Activated B cell treated with CpG ODN at 0.5 μM for 24 hours (primary cell): ENCODE data around the gene TMC1. TPM values are rescaled to one million over a fixed set of nuclear protein-coding genes. Genes with fewer than 3 reads are reported as not detected.

Source experiments
- ATAC-seq: fragments of 200-7000 bp; cut with Tn5 transposase; one replicate; pipeline ENCODE4 v1.10.0; 2021; ENCODE audit warnings: low read depth, mild to moderate bottlenecking, moderate library complexity
- CTCF ChIA-PET: fragments of 350-600 bp; sonication (Branson Sonifier 250); formaldehyde crosslinking; loops from one replicate; lab custom pipeline; 2021; ENCODE audit warnings: antibody characterized with exemption; lab: Charles Lee
- POLR2A ChIA-PET: fragments of 350-600 bp; sonication (Branson Sonifier 250); formaldehyde crosslinking; loops from one replicate; lab custom pipeline; 2021; ENCODE audit warnings: antibody characterized with exemption; lab: Charles Lee
- DNase-seq: peaks from one replicate; pipeline ENCODE4 v3.0.0; 2022
- H3K27ac Mint-ChIP-seq: one replicate; pipeline ENCODE4 v1.8.0; 2020; ENCODE audit warnings: mixed read lengths
- H3K27me3 Mint-ChIP-seq: one replicate; pipeline ENCODE4 v1.8.0; 2021; ENCODE audit warnings: mixed read lengths
- H3K36me3 Mint-ChIP-seq: one replicate; pipeline ENCODE4 v1.8.0; 2021; ENCODE audit warnings: low read depth, mixed read lengths
- H3K4me1 Mint-ChIP-seq: one replicate; pipeline ENCODE4 v1.8.0; 2021; ENCODE audit warnings: mixed read lengths
- H3K4me3 Mint-ChIP-seq: one replicate; pipeline ENCODE4 v1.8.0; 2020; ENCODE audit warnings: mild to moderate bottlenecking, mixed read lengths
- H3K9me3 Mint-ChIP-seq: one replicate; pipeline ENCODE4 v1.8.0; 2020; ENCODE audit warnings: mixed read lengths
- CTCF ChIP-seq: fragments of 200-600 bp; IDR thresholded peaks from one replicate; pipeline ENCODE4 v1.8.0; 2022; ENCODE audit warnings: antibody characterized with exemption, mild to moderate bottlenecking
- intact Hi-C: fragments of 100-400 bp; cut with micrococcal nuclease; formaldehyde crosslinking; loops from one replicate; pipeline ENCODE4 v1.15.1; 2024
- total RNA-seq: library from RNA; stranded (reverse); gene quantifications from 2 replicates; pipeline ENCODE4 v1.2.3, GENCODE V29; 2022

Gene TMC1
- total RNA-seq, 1 donor from 2014 or later, result not detected

DNA sequence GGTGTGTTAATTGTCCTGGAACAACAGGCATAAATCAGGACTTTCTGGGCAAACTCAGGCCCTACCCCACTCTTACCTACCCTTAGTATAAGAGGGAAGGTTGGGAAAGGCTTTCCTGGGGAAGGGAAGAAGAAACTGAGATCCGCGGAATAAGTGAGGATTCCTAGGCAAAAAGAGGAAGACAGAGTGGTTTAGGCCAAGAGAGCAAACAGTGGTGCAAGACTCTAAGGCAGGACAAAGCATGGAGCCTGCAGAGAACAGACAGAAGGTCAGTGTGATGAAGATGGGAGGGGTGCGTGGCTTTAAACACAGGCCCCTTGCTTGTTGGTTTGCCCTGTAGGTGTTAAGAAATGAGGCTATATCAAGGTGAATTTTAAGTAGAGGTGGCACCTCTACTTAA is 69.4 kb downstream of the TMC1 start:
- H3K27ac Mint-ChIP-seq, result no peak overlapping the region
- DNase-seq (no peak), ATAC-seq (no peak)
- intact Hi-C loops, result loop anchor here (10.0 kb wide), 1 partner anchor 434 kb away; no protein-coding TSS in a partner anchor
- H3K27me3 Mint-ChIP-seq, result peaks cover 2% of the 10 kb centered on the region
- peaks cover 4% of the 10 kb centered on the region for H3K4me1 Mint-ChIP-seq
- no peak overlapping the region for H3K4me3 Mint-ChIP-seq
- no peaks in the 10 kb centered on the region for H3K9me3 Mint-ChIP-seq
- ChIA-PET POLR2A (no interaction called here), CTCF (interaction anchor here (0.8 to 7.5 kb wide), 4 partner anchors 297 to 317 kb away, joined by 3 to 120 read pairs (median 8); no protein-coding TSS in a partner anchor)
- no peaks in the 10 kb centered on the region for H3K36me3 Mint-ChIP-seq
- no peak for TF ChIP-seq CTCF

GRCh38 chr9:72592502-72593403 is 71.3 kb downstream of the TMC1 start:
- peaks cover 2% of the 10 kb centered on the region for H3K27me3 Mint-ChIP-seq
- intact Hi-C loops, result loop anchor here (1.0 to 10.0 kb wide), 7 partner anchors 148 to 592 kb away; partner anchors contain the start of gene ZFAND5
- no peaks in the 10 kb centered on the region for H3K9me3 Mint-ChIP-seq
- ChIA-PET POLR2A (interaction anchor here (0.6 kb wide), 1 partner anchor 304 kb away, joined by 3 read pairs; no protein-coding TSS in a partner anchor), CTCF (interaction anchor here (1.0 to 7.5 kb wide), 5 partner anchors 9 to 311 kb away, joined by 3 to 120 read pairs (median 5); no protein-coding TSS in a partner anchor)
- ATAC-seq (peak; percentile 68), DNase-seq (no peak)
- H3K4me1 Mint-ChIP-seq, result peaks cover 4% of the 10 kb centered on the region
- no peak overlapping the region for H3K4me3 Mint-ChIP-seq
- peak; percentile 41 for TF ChIP-seq CTCF
- H3K27ac Mint-ChIP-seq, result no peak overlapping the region
- no peaks in the 10 kb centered on the region for H3K36me3 Mint-ChIP-seq

DNA sequence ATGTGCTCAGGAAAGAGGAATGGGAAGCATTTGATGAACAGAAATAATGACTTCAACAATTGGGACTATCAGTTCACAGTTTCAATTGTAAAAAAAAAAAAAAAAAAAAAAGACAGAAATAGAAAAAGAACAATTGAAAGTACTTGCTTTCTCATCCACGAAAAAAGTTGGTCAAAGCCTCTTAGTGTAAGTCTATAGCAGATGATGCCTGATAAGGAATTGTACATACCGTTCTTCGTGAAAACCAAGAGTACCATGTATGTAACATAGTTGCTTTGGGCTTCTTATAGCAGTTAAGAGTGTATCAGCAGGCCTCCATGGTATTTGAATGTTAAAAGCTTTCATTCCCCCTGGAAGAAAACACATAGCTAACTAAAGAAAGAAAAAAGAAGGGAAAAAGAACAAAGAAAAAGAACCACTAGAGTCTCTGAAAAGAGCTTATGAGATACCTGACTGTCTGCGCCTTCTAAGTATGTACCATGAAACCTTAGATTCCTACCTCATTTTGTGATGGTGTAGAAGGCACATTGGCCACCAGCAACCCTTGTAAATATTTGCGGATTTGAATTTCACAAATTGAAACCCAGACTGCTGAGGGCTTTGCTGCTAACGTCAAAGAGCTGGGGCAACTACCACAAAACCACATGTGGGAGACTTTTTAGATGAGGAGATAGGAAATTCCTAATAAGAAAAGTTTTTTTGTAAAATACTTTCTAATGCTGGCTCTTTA is 75.2 kb downstream of the TMC1 start:
- peaks cover 4% of the 10 kb centered on the region for H3K4me1 Mint-ChIP-seq
- no peak overlapping the region for H3K27ac Mint-ChIP-seq
- ChIA-PET CTCF (interaction anchor here (1.2 to 1.9 kb wide), 3 partner anchors 305 to 318 kb away, joined by 3 to 7 read pairs (median 7); no protein-coding TSS in a partner anchor), POLR2A (no interaction called here)
- TF ChIP-seq CTCF, result no peak
- intact Hi-C loops, result loop anchor here (10.0 kb wide), 1 partner anchor 428 kb away; no protein-coding TSS in a partner anchor
- H3K36me3 Mint-ChIP-seq, result no peaks in the 10 kb centered on the region
- no peak overlapping the region for H3K4me3 Mint-ChIP-seq
- ATAC-seq (no peak), DNase-seq (no peak)
- H3K9me3 Mint-ChIP-seq, result no peaks in the 10 kb centered on the region
- peaks cover 2% of the 10 kb centered on the region for H3K27me3 Mint-ChIP-seq

DNA sequence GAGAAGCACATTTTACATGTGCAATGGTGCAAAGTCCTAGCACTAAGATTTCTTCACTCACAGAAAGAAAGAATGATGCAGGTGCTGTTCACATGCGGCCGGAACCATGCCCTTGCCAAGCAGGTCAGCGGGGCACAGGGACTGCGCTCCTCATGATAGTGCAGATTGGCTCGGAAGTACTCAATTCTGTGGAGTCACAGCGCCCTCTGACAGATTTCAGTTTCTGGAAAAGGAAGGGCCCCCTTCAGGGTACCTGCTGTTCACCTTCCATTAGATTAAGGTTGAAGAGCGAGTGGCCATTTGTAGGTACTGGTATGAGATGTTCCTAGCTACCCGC is 75.7 kb downstream of the TMC1 start:
- intact Hi-C loops, result loop anchor here (10.0 kb wide), 1 partner anchor 428 kb away; no protein-coding TSS in a partner anchor

More for the DNA sequence above, 75.7 kb downstream of the TMC1 start:
- ATAC-seq (no peak), DNase-seq (no peak)
- peaks cover 4% of the 10 kb centered on the region for H3K4me1 Mint-ChIP-seq
- no peak for TF ChIP-seq CTCF
- ChIA-PET POLR2A (no interaction called here), CTCF (interaction anchor here (1.2 to 1.9 kb wide), 3 partner anchors 305 to 318 kb away, joined by 3 to 7 read pairs (median 7); no protein-coding TSS in a partner anchor)
- H3K9me3 Mint-ChIP-seq, result no peaks in the 10 kb centered on the region
- H3K27me3 Mint-ChIP-seq, result peaks cover 2% of the 10 kb centered on the region
- H3K4me3 Mint-ChIP-seq, result no peak overlapping the region
- no peak overlapping the region for H3K27ac Mint-ChIP-seq
- no peaks in the 10 kb centered on the region for H3K36me3 Mint-ChIP-seq
